GM06990 (cell line): ENCODE measurements around the gene TATDN3.
A peak's percentile ranks its signal among the peaks of the same experiment; 100 is the strongest.

Experiments used
- DNase-seq: peaks from one replicate; pipeline ENCODE4 v3.0.0-alpha.2; 2011; ENCODE audit not compliant: insufficient read length; ENCODE audit errors: extremely low read depth
- H3K27me3 ChIP-seq: replicated peaks from 2 replicates; pipeline ENCODE4 v1.6.0; 2011; ENCODE audit warnings: low read length; ENCODE audit not compliant: control insufficient read depth, insufficient read depth
- H3K36me3 ChIP-seq: 2 replicates; pipeline ENCODE4 v1.5.1; 2011; ENCODE audit warnings: low read length; ENCODE audit not compliant: control insufficient read depth, insufficient read depth
- H3K4me3 ChIP-seq: replicated peaks from 2 replicates; pipeline ENCODE4 v1.5.1; 2011; ENCODE audit warnings: low read depth, mild to moderate bottlenecking, control low read depth, low read length
- CTCF ChIP-seq: IDR thresholded peaks from 2 replicates; pipeline ENCODE4 v1.5.1; 2011; ENCODE audit warnings: low read length, control low read depth, mild to moderate bottlenecking, inconsistent platforms; ENCODE audit not compliant: insufficient read depth, poor library complexity, severe bottlenecking

TATDN3 gene, protein sequence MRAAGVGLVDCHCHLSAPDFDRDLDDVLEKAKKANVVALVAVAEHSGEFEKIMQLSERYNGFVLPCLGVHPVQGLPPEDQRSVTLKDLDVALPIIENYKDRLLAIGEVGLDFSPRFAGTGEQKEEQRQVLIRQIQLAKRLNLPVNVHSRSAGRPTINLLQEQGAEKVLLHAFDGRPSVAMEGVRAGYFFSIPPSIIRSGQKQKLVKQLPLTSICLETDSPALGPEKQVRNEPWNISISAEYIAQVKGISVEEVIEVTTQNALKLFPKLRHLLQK

DNA sequence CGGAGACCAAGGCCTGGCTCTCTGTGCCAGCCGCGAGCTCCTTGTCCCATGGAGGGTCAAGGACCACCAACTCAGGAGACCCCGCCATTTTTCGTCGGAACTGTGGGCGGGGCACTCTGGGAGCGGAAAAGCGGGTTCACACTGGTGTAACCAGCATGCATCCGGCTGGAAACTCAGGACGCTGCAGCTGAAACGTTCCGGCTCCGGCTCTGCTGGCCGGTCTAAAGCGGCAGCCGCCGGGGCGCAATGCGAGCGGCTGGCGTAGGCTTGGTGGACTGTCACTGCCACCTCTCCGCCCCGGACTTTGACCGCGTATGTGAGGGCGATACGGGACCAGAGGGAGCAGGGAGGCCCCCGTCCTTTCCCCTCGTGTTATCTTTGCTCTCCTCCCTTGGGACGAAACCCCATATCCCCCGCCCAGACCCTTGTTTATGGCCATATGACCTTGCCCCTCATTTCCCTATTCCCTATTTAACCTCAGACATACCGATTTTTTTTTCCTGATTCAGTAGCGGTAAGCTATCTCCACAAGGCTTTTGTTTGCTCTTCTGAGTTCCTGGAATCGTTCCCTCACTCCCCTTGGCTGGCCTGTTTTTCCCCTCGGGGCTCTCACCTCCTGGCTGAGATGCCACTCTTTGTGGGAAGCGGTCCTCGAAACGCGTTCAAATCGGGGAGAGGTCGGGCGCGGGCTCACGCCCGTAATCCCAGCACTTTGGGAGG is at the start of gene TATDN3, which contains the start of gene NSL1:
Gene TATDN3 (plus strand): TSS at position 219 of the 720 bp plus-strand sequence. CDS start 28 bp downstream, at position 247.
Gene NSL1 (minus strand): TSS at position 102 of the 720 bp plus-strand sequence. CDS start 14 bp downstream, at position 88.
- DNase-seq: peak; percentile 95
- Histone ChIP-seq H3K36me3 (peaks cover 1% of the 10 kb centered on the region), H3K27me3 (no peaks in the 10 kb centered on the region), H3K4me3 (peak within 1 kb of the TSS; percentile 79)
- no peak for TF ChIP-seq CTCF

DNA sequence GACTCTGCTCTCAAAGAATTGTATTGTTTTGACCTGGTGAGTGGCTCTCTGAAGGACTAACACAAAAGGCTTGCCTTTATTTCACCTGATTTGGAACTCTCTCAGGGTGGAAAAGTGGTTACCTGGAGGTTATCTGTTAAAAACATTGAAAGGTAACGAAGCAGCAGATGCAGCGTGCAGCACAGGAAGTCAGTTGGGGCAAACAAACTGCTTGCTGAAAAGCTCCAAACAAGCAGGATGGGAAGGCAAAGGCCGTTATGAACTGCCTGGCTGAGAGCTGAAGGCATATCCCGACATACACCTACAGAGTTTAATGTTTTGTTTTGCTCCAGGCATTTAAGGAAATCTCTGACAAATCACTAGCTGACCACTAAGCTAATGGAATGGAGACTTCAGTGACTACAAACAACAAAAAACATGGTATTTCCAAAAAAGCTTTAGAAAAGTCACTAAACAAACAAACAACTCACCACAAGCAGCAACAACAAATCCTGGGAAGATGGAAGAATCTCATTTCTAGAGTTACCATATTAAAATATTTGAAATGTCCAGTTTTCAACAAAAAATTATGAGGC is 47.7 kb upstream of the TATDN3 start:
- no peaks in the 10 kb centered on the region for H3K27me3 ChIP-seq
- DNase-seq: no peak
- no peak for TF ChIP-seq CTCF
- no peak overlapping the region for H3K4me3 ChIP-seq
- no peaks in the 10 kb centered on the region; the same call in 1 of the 2 replicates for H3K36me3 ChIP-seq

DNA sequence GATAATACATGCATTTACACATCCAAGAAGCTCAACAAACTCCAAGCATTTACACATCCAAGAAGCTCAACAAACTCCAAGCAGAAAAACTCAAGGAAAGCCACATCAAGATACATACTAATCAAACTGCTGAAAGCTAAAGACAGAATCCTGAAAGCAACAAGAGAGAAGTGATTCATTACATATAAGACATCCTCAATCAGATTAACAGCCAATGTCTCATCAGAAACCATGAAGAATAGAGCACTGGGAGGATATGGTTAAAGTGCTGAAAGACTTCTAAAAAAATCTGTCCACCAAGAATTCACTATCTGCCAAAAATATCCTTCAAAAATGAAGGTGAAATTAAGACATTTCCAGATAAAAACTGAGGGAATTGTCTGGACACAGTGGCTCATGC is 46.4 kb upstream of the TATDN3 start:
- Histone ChIP-seq H3K36me3 (no peaks in the 10 kb centered on the region; the same call in 1 of the 2 replicates), H3K27me3 (no peaks in the 10 kb centered on the region), H3K4me3 (no peak overlapping the region)
- no peak for DNase-seq
- no peak for TF ChIP-seq CTCF

DNA sequence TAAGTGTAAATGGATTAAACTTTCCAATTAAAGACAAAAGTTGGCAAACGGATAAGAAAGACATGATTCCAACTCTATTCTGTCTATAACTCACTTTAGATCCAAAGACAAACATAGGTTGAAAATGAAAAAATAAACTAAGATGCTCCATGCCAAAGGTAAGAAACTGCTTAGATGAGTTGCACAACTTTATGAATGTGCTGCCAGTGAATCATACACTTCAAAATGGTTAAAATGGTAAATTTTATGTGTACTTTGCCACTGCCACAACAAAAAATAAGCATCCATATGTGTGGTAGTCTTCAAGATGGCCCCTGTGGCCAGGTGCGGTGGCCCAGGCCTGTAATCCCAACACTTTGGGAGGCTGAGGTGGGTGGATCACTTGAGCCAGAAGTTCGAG is 45.1 kb upstream of the TATDN3 start:
- DNase-seq: no peak
- Histone ChIP-seq H3K36me3 (no peaks in the 10 kb centered on the region; the same call in 1 of the 2 replicates), H3K27me3 (no peaks in the 10 kb centered on the region), H3K4me3 (no peak overlapping the region)
- TF ChIP-seq CTCF: no peak

- H3K36me3 ChIP-seq: no peaks in the 10 kb centered on the region
- DNase-seq: no peak
- H3K27me3 ChIP-seq: no peaks in the 10 kb centered on the region
- peak; percentile 61 for TF ChIP-seq CTCF
- H3K4me3 ChIP-seq: peak overlapping the region; percentile 4; the same call in 1 of the 2 replicates
Observed at GRCh38 chr1:212749821-212750535, 41.7 kb upstream of the TATDN3 start.
